ENCODE data around the gene RNF40. TPM values are rescaled to one million over a fixed set of nuclear protein-coding genes. Genes with fewer than 3 reads are reported as not detected.
A peak's percentile ranks its signal among the peaks of the same experiment; 100 is the strongest.

The RNF40 gene
- total RNA-seq, 1 donor from 2014 or later: 94.6 TPM

GRCh38 chr16:30740364-30741251 is 21.5 kb upstream of the RNF40 start:
- Mint-ChIP-seq H3K36me3 (ENCODE audit: low read depth, unreplicated experiment) (peaks cover 16% of the 10 kb centered on the region), H3K9me3 (ENCODE audit: unreplicated experiment) (no peaks in the 10 kb centered on the region), H3K27ac (ENCODE audit: unreplicated experiment) (peak overlapping the region; percentile 97), H3K27me3 (ENCODE audit: low read depth, unreplicated experiment) (no peaks in the 10 kb centered on the region), H3K4me3 (ENCODE audit: unreplicated experiment) (peak overlapping the region; percentile 81), H3K4me1 (ENCODE audit: low read depth, unreplicated experiment) (peaks cover 22% of the 10 kb centered on the region)
- H2AFZ ChIP-seq (ENCODE audit: low read depth, low read length): no peak overlapping the region
- H3K4me1 ChIP-seq (ENCODE audit: insufficient read depth, low read length): peaks cover 21% of the 10 kb centered on the region
- H3K36me3 ChIP-seq (ENCODE audit: insufficient read depth, low read length): peaks cover 57% of the 10 kb centered on the region
- H3K9ac ChIP-seq (ENCODE audit: low read length): peak overlapping the region; percentile 32
- peaks cover 50% of the 10 kb centered on the region for H4K20me1 ChIP-seq (ENCODE audit: insufficient read depth, low read length)
- H3K4me2 ChIP-seq (ENCODE audit: low read length): peak overlapping the region; percentile 58
- H3K9me3 ChIP-seq (ENCODE audit: insufficient read depth, low read depth, low read length): no peaks in the 10 kb centered on the region
- FAIRE-seq (no peak), DNase-seq (ENCODE audit: low read depth) (peak; percentile 69)
- no peaks in the 10 kb centered on the region for H3K27me3 ChIP-seq (ENCODE audit: insufficient read depth, low read length)
- peak overlapping the region; percentile 81 for H3K27ac ChIP-seq (ENCODE audit: low read depth, low read length)
- no peak overlapping the region for H3K4me3 ChIP-seq (ENCODE audit: insufficient read depth, low read depth, low read length)
- TF ChIP-seq EZH2 (IDR thresholded peaks at IDR 0.05; ENCODE audit: insufficient read depth, low read length) (no peak), CTCF (IDR thresholded peaks at IDR 0.05; ENCODE audit: insufficient read depth, low read depth, low read length) (no peak)
- peaks cover 12% of the 10 kb centered on the region for H3K79me2 ChIP-seq (ENCODE audit: insufficient read depth, low read length)

GRCh38 chr16:30741461-30741914 is 20.6 kb upstream of the RNF40 start:
- DNase-seq (ENCODE audit: low read depth): peak; percentile 89
- H3K9me3 Mint-ChIP-seq (ENCODE audit: unreplicated experiment): no peaks in the 10 kb centered on the region
- FAIRE-seq: peak; percentile 88
- H2AFZ ChIP-seq (ENCODE audit: low read depth, low read length): no peak overlapping the region
- H3K4me1 ChIP-seq (ENCODE audit: insufficient read depth, low read length): peaks cover 21% of the 10 kb centered on the region
- peak overlapping the region; percentile 58 for H3K4me2 ChIP-seq (ENCODE audit: low read length)
- no peaks in the 10 kb centered on the region for H3K9me3 ChIP-seq (ENCODE audit: insufficient read depth, low read depth, low read length)
- H3K9ac ChIP-seq (ENCODE audit: low read length): peak overlapping the region; percentile 32
- peak overlapping the region; percentile 97 for H3K27ac Mint-ChIP-seq (ENCODE audit: unreplicated experiment)
- H3K36me3 Mint-ChIP-seq (ENCODE audit: low read depth, unreplicated experiment): peaks cover 14% of the 10 kb centered on the region
- peaks cover 49% of the 10 kb centered on the region for H3K36me3 ChIP-seq (ENCODE audit: insufficient read depth, low read length)
- H3K27ac ChIP-seq (ENCODE audit: low read depth, low read length): peak overlapping the region; percentile 81
- H3K4me3 Mint-ChIP-seq (ENCODE audit: unreplicated experiment): peak overlapping the region; percentile 55
- H3K79me2 ChIP-seq (ENCODE audit: insufficient read depth, low read length): peaks cover 12% of the 10 kb centered on the region
- TF ChIP-seq EZH2 (IDR thresholded peaks at IDR 0.05; ENCODE audit: insufficient read depth, low read length) (no peak), CTCF (IDR thresholded peaks at IDR 0.05; ENCODE audit: insufficient read depth, low read depth, low read length) (no peak)
- peaks cover 22% of the 10 kb centered on the region for H3K4me1 Mint-ChIP-seq (ENCODE audit: low read depth, unreplicated experiment)
- H4K20me1 ChIP-seq (ENCODE audit: insufficient read depth, low read length): peaks cover 43% of the 10 kb centered on the region
- no peaks in the 10 kb centered on the region for H3K27me3 Mint-ChIP-seq (ENCODE audit: low read depth, unreplicated experiment)
- H3K4me3 ChIP-seq (ENCODE audit: insufficient read depth, low read depth, low read length): no peak overlapping the region
- H3K27me3 ChIP-seq (ENCODE audit: insufficient read depth, low read length): no peaks in the 10 kb centered on the region

DNA sequence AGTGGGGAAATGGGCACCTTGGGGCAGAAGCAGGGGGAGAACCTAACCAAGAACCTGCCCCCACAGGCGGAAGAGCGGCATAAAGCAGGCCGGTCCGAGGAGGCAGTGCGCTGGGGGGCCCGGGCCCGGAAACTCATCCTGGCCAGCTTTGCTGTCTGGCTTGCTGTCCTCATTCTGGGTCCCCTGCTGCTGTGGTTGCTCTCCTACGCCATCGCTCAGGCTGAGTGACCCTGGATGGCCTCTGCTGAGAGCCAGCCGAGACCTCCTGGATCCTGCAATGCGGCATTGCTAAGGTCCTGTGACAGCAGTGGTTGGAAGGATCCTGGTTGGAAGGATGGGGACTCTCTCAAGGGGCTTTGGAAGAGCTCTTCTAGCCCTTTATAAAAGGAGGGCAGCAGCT is 18.4 kb upstream of the RNF40 start:
- Mint-ChIP-seq H3K4me1 (ENCODE audit: low read depth, unreplicated experiment) (peaks cover 28% of the 10 kb centered on the region), H3K36me3 (ENCODE audit: low read depth, unreplicated experiment) (peaks cover 11% of the 10 kb centered on the region), H3K27me3 (ENCODE audit: low read depth, unreplicated experiment) (no peaks in the 10 kb centered on the region), H3K9me3 (ENCODE audit: unreplicated experiment) (no peaks in the 10 kb centered on the region), H3K4me3 (ENCODE audit: unreplicated experiment) (no peak overlapping the region), H3K27ac (ENCODE audit: unreplicated experiment) (no peak overlapping the region)
- Histone ChIP-seq H3K27ac (ENCODE audit: low read depth, low read length) (no peak overlapping the region), H3K9me3 (ENCODE audit: insufficient read depth, low read depth, low read length) (no peaks in the 10 kb centered on the region), H3K4me3 (ENCODE audit: insufficient read depth, low read depth, low read length) (no peak overlapping the region), H4K20me1 (ENCODE audit: insufficient read depth, low read length) (peaks cover 33% of the 10 kb centered on the region), H2AFZ (ENCODE audit: low read depth, low read length) (no peak overlapping the region), H3K4me2 (ENCODE audit: low read length) (no peak overlapping the region), H3K27me3 (ENCODE audit: insufficient read depth, low read length) (no peaks in the 10 kb centered on the region), H3K4me1 (ENCODE audit: insufficient read depth, low read length) (peaks cover 30% of the 10 kb centered on the region), H3K79me2 (ENCODE audit: insufficient read depth, low read length) (peaks cover 13% of the 10 kb centered on the region), H3K36me3 (ENCODE audit: insufficient read depth, low read length) (peaks cover 32% of the 10 kb centered on the region), H3K9ac (ENCODE audit: low read length) (no peak overlapping the region)
- FAIRE-seq (no peak), DNase-seq (ENCODE audit: low read depth) (no peak)
- TF ChIP-seq EZH2 (IDR thresholded peaks at IDR 0.05; ENCODE audit: insufficient read depth, low read length): no peak
- no peak for TF ChIP-seq CTCF (IDR thresholded peaks at IDR 0.05; ENCODE audit: insufficient read depth, low read depth, low read length)
